Fibroblast of the aortic adventitia (primary cell): ENCODE data around the gene RINL. TPM values are rescaled to one million over a fixed set of nuclear protein-coding genes. Genes with fewer than 3 reads are reported as not detected.

ENCODE experiments used
- DNase-seq: peaks from one replicate; pipeline ENCODE4 v3.0.0-alpha.2; 2010; ENCODE audit warnings: low read depth
- H3K4me3 ChIP-seq: 2 replicates; pipeline ENCODE4 v1.5.1; 2011; ENCODE audit warnings: low read depth, mild to moderate bottlenecking, control low read depth, low read length, moderate library complexity
- CTCF ChIP-seq: IDR thresholded peaks from 2 replicates; pipeline ENCODE4 v1.5.1; 2011; ENCODE audit warnings: mild to moderate bottlenecking, low read length, control low read depth, inconsistent platforms; ENCODE audit not compliant: insufficient read depth
- total RNA-seq: library from RNA; depleted of rRNA; stranded (reverse); fragments of >200 nt; gene quantifications from 2 replicates; pipeline ENCODE4 v1.2.3, GENCODE V29; 2012; ENCODE audit warnings: low replicate concordance

The RINL gene
- total RNA-seq, 1 donor: 0.81 TPM

DNA sequence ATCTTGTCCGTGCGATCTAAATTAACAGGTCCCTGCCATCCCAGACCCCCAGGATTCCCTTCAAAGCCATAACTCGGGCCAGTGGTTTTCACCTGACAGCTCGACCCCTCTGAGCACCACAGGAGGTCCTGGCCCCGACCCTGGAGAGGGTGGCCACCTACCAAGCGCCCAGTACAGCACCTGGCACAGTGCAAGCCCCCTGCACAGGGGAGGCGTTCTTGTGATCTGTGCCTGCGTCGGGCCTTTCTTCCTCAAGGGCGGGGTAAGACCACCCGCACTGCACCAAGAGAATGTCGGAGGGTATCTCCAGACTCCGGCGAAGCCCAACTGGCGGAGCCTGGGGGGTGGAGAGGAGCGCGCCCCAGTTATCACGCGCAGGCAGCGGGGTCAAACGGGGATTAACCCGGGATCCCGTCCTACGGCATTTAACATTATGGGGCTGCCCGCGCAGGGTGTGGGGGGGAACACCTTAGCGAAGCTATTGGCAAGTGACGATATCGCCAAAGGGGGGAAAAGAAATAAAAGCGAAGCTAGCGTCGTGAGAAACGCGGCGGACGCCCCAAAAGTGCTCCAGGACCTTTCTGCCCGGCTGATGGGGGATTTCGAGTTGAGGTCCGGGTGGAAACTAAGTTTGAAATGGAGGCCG, 27.0 kb downstream of the RINL start:
- peak overlapping the region; percentile 84 for H3K4me3 ChIP-seq
- DNase-seq: no peak
- TF ChIP-seq CTCF: no peak

DNA sequence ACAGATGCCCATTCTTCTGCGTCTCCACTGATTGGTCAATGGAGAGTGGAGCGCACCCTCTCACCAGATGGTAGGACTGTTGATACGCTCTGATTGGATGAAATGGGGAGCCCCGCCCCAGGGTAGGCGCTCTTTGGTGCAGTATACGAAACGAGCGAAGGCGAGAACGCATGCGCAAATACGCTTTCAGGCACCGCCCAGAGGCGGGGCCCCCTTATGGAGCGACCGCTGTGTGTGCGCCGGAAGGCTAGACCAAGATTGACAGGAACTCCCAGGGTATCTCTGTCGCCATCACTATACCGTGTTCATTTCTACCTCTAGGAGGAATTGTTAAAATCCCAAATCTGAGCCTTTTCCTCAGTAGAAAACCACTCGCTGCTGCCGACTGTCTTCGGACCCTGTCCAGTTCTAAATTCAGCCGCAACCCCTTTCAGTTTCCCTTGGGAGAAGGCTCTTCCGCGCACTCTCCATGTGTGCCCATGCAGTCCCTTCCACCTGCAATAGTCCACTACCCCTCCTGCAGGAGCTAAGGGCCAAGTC, 27.6 kb downstream of the RINL start:
- DNase-seq: peak; percentile 100
- peak overlapping the region; percentile 84 for H3K4me3 ChIP-seq

DNA sequence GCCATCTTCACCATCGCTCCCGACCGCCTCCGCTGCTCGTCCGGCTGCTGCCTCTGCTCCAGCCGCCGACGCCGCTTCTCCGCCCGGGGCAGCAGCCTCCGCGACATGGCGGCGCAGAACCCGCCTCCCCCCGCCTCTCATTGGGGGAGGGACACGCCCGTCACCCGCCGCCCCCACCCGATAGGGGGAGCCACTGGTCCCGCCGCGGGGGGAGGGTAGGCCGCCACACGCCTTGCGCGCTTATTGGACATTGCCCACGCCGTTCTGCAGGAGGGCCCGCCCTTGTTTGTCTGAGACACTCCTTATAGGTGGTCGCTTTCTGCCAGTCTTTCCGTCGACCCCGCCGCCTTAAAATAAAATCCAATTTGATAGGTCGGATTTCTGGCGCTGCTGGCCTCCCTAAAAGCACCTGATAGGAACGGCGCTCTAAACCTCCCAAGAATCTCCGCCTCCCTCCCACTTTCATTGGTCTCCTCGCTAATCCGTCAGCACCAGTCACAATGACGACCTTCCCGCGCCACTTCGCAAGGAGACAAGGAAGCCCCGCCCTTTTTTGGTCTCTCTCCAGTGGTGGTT, 28.1 kb downstream of the RINL start, which contains the start of gene HNRNPL:
TSS of gene HNRNPL (minus strand) at position 127 of the 576 bp plus-strand sequence. CDS start at position 107, 20 bp downstream.
- DNase-seq: no peak
- peak; percentile 54 for TF ChIP-seq CTCF

More for the DNA sequence above, 27.6 kb downstream of the RINL start:
- peak; percentile 32 for TF ChIP-seq CTCF

GRCh38 chr19:38849147-38849859, 28.8 kb downstream of the RINL start:
- DNase-seq: peak; percentile 95
- peak overlapping the region; percentile 71 for H3K4me3 ChIP-seq
- no peak for TF ChIP-seq CTCF

More for the DNA sequence above, 28.1 kb downstream of the RINL start, which contains the start of gene HNRNPL:
- peak within 1 kb of the TSS; percentile 84 for H3K4me3 ChIP-seq

GRCh38 chr19:38848299-38849146, 29.6 kb downstream of the RINL start:
- no peak for TF ChIP-seq CTCF
- H3K4me3 ChIP-seq: peak overlapping the region; percentile 71
- DNase-seq: no peak

DNA sequence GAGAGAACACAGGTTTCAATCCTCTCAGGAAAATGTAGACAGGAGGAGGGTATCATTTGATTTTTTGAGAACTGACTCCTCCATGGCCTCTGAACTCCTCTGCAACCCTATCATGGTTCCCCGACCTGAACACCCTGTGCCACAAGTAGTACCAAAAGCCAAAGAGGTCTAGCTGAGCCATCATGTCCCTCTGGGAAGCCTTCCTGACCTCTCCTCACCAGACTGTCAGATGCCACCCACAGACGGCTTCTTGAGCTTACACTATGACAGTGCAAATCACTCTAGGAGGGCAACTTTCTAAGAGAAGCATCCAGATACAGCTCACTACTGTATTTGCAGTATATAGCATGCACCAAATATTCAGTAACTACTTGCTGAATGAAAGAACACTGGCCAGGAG, 32.0 kb downstream of the RINL start:
- no peak for TF ChIP-seq CTCF
- DNase-seq: no peak
- H3K4me3 ChIP-seq: no peak overlapping the region
